ENCODE measurements around the gene ENOSF1.
A peak's percentile ranks its signal among the peaks of the same experiment; 100 is the strongest.

Gene ENOSF1

DNA sequence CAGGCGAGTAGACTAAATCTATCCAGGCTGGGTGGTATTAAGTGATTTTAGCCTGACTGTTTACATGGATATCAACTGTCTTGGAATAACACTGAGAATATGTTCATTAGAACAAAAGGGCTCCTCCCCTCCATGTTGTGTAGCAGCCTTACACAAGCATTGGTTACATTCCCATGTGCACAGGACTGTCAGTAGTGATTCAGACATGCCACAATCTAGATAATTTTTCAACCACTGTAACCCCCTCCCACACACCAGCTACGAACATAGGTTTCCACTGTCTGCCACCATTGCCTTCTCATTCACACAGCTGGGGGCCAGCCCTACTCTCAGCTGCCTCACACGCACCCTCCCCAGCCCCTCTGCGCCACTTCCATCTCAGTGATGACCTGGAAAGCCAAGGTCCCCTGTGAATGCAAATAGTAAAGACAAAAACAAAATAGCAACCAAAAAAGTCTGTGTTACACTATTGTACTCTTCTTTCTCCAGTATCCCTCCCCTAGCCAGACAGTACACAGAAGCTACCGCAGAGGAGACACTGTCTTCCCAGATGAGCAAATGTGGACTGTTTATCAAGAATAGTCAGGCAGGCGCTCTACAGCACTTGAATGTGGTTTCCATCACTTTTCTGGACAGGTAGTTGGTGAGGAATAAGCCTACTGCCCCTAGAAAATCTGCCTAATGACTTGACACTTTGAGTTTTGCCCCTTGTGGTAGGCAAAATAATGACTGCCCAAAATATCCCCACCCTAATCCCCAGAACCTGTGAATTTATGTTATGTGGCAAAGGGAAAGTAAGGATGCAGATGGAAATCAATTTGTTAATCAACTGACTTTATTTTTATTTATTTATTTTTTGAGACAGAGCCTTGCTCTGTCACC lies 82.9 kb downstream of the ENOSF1 start:
- Histone ChIP-seq H3K9me3 (ENCODE audit: severe bottlenecking) (no peaks in the 10 kb centered on the region), H3K36me3 (no peaks in the 10 kb centered on the region), H3K4me3 (ENCODE audit: low read depth, low read length) (no peak overlapping the region), H3K27me3 (ENCODE audit: insufficient read depth, low read depth, severe bottlenecking) (no peaks in the 10 kb centered on the region), H3K27ac (no peak overlapping the region)
- DNase-seq, result no peak
- no peak for TF ChIP-seq CTCF (IDR thresholded peaks at IDR 0.05; ENCODE audit: low read depth, low read length)

DNA sequence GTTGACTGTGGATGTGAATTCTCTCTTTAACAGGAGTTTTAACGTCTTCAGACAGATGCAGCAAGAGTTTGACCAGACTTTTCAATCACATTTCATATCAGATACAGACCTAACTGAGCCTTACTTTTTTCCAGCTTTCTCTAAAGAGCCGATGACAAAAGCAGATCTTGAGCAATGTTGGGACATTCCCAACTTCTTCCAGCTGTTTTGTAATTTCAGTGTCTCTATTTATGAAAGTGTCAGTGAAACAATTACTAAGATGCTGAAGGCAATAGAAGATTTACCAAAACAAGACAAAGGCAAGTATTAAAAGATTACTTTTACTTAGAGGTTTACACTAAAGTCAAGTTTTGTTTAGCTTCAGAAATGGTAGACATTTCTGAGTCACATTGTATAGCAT lies 85.2 kb downstream of the ENOSF1 start:
- no peak for TF ChIP-seq CTCF (IDR thresholded peaks at IDR 0.05; ENCODE audit: low read depth, low read length)
- no peaks in the 10 kb centered on the region for H3K9me3 ChIP-seq (ENCODE audit: severe bottlenecking)
- no peak overlapping the region for H3K27ac ChIP-seq
- no peaks in the 10 kb centered on the region for H3K36me3 ChIP-seq
- no peaks in the 10 kb centered on the region for H3K27me3 ChIP-seq (ENCODE audit: insufficient read depth, low read depth, severe bottlenecking)
- no peak overlapping the region for H3K4me3 ChIP-seq (ENCODE audit: low read depth, low read length)
- DNase-seq, result no peak

- TF ChIP-seq CTCF (IDR thresholded peaks at IDR 0.05; ENCODE audit: low read depth, low read length), result peak; percentile 66
- Histone ChIP-seq H3K9me3 (ENCODE audit: severe bottlenecking) (no peaks in the 10 kb centered on the region), H3K27ac (no peak overlapping the region), H3K27me3 (ENCODE audit: insufficient read depth, low read depth, severe bottlenecking) (no peaks in the 10 kb centered on the region), H3K4me3 (ENCODE audit: low read depth, low read length) (no peak overlapping the region), H3K36me3 (no peaks in the 10 kb centered on the region)
- peak; percentile 81 for DNase-seq
These were observed 88.4 kb downstream of the ENOSF1 start for GRCh38 chr18:623761-624620.

GRCh38 chr18:622289-622688 lies 90.1 kb downstream of the ENOSF1 start:
- no peaks in the 10 kb centered on the region for H3K27me3 ChIP-seq (ENCODE audit: insufficient read depth, low read depth, severe bottlenecking)
- no peak overlapping the region for H3K4me3 ChIP-seq (ENCODE audit: low read depth, low read length)
- DNase-seq, result no peak
- no peak overlapping the region for H3K27ac ChIP-seq
- H3K9me3 ChIP-seq (ENCODE audit: severe bottlenecking), result no peaks in the 10 kb centered on the region
- no peak for TF ChIP-seq CTCF (IDR thresholded peaks at IDR 0.05; ENCODE audit: low read depth, low read length)
- H3K36me3 ChIP-seq, result no peaks in the 10 kb centered on the region

DNA sequence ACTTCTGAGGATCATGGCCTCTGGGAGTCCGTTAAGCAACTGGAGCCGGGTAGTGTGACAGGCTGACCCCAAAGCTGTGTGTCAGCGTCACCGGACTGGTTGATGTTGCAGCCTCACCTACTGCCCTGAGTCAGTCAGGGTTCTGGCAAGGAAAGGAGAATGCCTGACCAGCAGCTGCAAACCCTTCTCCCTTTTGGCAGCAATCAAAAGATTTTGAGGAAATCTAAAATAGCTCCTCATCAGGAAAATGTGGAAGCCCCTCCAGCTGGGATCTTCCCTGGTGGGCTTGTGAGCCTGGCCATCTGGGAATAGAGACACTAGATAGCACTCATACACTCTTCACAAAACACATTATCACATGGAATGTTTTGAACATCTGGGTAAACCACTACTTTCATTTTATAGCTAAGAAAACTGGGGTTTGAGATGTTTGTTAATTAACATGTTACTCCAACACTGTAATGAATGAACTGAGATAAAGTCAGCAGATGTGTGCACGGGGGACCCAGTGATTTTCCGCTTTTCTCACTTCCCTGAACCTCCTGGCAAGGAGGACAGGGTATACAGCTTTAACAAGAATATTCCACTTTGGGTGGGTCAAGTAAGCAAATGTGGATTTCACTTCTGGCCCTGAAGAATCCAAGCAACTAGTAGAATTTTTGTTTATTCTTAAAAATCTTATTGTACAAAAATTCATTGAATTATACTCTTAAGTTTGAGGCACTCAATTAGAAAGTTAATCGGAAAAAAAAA lies 91.0 kb downstream of the ENOSF1 start:
- Histone ChIP-seq H3K4me3 (ENCODE audit: low read depth, low read length) (no peak overlapping the region), H3K27me3 (ENCODE audit: insufficient read depth, low read depth, severe bottlenecking) (no peaks in the 10 kb centered on the region), H3K36me3 (no peaks in the 10 kb centered on the region), H3K9me3 (ENCODE audit: severe bottlenecking) (no peaks in the 10 kb centered on the region), H3K27ac (no peak overlapping the region)
- no peak for TF ChIP-seq CTCF (IDR thresholded peaks at IDR 0.05; ENCODE audit: low read depth, low read length)
- DNase-seq, result no peak
